Superior temporal gyrus (tissue), 1 donor: ENCODE data around the gene CRYBA4.

ENCODE experiments used
- DNase-seq: peaks from one replicate; pipeline ENCODE4 v3.0.0-alpha.2; 2016; ENCODE audit errors: extremely low spot score

The CRYBA4 gene

DNA sequence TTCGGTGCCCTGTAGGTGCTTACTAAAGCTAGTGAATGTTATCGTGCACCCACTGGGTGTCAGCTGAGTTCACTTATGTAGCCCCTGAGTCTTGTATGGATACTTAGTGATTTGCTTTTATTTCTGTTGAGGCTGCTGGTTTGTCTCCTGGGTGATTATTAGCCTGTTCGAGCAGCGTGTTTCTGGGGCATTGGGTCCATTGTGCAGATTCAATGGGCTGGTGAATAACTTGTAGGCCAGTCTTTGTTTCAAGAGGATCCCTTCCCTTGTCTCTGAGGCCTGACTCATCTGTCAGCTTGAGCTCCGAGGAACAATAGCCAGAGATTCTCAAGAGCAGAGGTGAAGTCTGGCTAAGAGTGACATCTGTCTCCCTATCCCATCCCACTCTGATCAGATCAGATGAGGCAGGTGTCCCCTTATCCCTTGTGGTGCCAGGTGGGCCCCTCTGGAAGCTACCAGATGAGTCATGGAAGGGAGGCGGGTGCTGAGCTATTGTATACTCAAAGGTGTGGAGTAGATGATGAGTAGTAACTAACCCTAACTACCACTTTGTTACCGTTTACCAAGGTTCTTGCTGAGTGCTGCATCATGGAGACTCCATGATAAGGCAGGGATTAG lies 39.3 kb downstream of the CRYBA4 start:
- no peak for DNase-seq

DNA sequence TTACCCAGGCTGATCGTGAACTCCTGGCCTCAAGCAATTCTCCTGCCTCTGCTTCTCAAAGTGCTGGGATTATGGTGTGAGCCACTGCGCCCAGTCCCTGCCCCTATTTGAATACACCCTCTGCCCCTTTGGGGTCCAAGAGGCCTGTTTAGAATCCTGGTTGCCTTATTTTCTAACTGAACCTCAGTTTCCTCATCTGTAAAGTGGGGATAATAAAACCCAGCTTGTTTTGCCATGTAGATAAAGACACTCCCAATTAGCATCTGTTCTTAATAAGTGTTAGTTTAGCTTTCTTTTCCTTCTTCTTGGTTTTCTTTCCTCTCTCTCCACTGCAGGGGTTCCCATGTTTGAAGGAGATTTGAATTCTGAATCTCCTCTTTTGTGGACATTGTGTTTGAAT lies 40.4 kb downstream of the CRYBA4 start:
- DNase-seq = no peak

DNA sequence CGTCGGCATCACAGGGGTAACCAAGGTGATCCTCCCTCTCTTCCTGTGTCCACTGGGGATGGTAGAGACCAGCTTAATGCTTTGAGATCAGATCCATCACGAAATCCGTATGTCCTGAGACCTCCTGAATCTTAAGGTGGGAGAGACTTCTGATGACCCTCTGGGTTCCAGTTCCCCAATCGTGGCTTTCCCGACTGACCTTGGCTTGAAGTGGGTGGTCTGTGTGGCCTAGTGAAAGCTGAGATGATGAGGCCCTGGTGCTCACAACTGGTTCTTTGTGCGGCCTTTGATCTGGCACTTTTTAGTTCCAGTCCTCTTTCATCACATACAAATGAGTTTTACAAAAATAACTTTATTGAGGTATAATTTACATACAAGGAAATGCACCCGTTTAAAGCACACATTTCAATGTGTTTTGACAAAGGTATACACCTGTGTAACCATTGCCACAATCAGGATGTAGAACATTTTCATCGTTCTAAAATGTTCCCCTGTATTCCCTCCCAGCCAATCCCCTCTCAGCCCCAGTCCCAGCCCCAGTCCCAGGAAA lies 41.7 kb downstream of the CRYBA4 start:
- no peak for DNase-seq

DNA sequence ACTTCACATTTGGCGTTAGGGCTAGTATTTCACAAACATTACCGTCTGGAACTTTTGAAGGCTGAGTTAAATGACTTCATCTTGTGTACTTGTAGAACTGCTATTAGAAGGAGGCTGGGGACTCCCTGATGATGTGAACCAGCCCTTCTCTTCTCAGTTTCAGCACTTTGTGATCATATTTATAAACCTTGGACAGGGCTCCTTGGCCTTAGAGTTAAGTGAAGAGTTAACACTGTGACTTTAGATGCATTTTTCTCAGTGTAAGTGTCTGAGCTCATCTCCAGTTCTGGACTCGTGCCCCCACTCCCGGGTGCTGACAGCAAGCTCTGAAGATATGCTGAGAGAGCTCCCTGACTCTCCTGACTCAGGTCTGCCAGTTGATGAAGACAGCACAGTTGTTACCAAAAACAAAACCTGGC lies 44.1 kb downstream of the CRYBA4 start:
- DNase-seq = no peak

DNA sequence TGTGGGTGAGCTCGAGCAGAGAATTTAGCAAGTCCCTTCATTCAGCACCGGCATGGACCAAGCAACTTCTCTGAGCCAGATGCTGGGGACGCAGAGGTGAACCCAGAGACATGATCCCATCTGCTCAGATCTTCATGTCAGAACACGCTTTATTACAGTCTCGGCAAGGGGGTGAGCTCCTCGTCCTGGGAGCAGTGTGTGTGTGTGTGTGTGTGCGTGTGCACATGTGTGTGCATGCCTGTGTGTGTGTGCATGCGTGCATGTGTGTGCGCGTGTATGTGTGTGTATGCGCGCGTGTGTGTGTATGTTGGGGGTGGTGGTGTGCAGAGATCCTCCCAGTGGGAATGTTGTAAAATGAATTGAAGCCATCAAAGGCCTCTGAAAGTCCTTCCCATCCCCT lies 45.4 kb downstream of the CRYBA4 start:
- DNase-seq = no peak

DNA sequence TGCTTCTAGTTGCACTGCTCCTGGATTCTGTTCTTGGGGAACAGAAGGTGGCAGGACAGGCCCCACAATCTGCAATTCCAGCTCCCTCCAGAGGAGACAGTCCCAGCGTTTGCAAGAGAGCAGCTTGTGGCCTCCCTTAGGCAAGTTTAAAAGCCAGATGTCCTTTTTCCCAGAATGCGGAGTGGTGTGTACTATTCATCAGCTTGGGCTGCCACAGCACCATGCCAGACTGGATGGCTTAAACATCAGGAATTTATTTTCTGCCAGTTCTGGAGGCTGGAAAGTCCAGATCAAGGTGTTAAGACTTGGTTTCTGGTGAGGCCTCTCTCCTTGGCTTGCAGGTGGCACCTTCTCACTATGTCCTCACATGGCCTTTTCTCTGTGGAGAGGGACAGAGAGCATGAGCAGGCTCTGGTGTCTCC lies 47.3 kb downstream of the CRYBA4 start:
- no peak for DNase-seq

DNA sequence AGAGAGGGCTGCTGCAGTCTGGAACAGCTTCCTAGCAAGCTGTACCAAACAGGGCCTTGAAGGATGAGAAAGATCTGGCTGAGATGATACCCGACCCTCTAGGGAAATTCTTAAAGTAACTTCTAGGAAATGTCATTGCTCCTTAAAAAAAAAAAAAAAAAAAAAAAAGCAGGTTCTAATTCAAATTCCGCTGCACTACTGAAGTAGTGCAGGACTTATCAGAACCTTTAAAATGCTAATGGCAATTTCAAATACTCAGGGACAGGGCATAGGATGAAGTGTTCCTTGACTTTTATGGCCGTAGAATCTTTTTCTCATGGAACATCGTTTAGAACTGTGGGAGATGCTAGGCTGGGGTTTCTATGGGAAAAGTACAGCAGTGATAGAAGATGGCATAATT lies 48.7 kb downstream of the CRYBA4 start:
- no peak for DNase-seq

DNA sequence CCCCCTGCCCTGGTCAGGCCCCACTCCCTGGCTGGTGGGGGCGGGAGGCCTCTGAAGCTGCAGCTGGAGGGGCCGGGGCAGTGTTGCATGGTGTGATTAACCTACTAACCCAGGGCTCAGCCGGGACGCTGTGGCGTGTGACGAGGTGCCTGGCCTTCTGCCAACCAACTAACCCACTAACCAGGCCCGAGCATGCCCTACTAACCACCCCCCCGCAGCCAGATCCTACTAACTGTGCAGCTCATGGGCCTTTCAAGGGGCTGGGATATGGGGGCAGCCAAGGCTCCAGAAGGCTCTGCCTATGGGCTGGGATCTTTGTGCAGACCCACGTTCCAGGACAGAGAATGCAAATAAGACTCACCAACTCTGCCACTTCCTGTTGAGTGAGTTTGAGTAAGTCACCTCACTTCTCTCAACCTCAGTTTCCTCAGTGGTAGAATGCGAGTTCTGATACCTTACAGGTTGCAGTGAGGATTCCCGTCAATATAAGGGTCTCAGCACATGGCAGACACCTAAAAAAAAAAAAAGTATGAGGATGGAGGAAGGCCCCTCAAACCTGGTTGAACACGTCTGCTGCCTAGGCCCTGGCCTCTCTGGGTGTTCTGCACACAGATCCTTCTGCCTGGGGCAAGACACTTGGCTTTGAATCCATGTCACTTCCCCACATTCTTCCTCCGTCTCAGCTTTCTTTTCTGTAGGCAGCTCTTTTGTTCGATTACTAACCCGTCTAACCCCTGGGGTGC lies 49.7 kb downstream of the CRYBA4 start:
- DNase-seq = no peak

DNA sequence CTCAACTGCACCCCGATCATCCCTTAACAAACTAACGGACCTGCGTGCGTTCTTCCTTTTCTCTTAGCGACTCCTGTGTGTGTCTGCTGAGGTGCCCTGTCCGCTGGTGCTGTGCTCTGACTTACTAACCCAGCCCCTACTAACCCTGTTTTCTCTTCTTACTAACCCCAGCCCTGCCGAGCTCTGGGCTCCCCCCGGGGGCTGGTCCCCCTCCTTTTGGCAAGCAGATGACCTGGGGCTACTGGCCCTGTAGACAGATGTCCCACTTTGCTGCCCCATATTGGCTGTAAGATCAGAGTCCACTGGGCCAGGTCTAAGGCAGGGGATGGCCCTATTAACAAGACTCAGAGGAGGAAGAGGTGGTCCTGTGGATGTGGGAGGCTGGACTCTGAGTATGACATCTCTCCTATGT lies 50.3 kb downstream of the CRYBA4 start:
- no peak for DNase-seq

DNA sequence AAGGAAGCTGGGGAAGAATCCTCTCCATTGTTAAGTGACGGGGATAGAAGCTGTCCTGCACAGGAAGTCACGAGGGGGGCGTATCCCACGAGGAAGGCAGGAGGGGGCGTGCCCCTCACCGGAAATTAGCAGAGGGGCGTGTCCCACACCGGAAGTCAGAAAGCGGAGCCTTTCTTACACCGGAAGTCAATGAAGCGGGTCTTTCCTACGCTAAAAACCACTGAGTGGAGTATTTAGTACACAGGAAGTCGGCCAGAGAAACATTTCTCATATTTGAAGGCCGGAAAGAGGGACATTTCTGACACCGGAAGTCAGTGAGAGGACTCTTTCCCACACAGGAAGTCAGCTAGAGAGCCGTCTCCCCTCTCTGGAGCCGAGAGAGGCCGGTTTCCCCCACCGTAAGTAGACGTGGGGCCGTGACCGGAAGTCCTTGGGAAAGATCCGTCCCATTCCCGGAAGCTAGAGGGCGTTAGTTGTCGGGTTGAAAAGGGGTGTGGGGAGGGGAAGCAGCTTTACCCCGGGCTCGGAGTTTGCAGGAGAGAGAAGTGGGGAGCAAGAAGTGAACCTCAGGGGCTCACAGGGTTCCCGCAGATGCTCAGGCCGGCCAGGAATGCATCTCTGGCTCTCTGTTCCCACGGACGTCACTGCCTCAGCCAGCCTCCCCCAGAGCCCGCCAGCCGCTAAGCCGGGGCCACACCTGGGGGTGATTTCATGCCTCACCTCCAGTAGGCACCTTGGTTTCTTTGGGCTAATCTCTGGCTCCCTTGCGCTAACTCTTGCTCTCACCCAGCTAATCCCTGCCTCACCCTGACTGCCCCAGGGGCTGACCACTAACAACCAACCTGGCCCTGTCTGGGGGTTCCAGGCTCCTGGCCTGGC lies 51.1 kb downstream of the CRYBA4 start:
- peak; percentile 95 for DNase-seq

DNA sequence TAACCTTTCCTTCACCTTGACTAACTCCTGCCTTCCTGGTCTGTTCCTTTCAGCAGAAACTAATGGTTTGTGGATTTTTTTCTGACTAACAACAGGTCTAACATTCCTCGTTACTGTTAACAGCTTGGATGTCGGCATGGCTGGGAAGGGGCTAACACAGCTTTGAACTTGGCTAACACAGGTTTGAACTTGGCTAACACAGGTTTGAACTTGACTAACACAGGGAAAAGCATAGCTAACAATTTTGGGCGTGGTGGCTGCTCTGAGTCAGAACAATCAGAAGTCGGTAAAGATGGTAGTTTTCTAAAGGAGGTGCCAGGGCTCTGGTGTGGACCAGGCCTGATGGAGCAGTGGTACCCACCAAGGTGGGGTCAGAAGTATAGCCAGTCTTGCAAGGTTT lies 51.7 kb downstream of the CRYBA4 start:
- no peak for DNase-seq

DNA sequence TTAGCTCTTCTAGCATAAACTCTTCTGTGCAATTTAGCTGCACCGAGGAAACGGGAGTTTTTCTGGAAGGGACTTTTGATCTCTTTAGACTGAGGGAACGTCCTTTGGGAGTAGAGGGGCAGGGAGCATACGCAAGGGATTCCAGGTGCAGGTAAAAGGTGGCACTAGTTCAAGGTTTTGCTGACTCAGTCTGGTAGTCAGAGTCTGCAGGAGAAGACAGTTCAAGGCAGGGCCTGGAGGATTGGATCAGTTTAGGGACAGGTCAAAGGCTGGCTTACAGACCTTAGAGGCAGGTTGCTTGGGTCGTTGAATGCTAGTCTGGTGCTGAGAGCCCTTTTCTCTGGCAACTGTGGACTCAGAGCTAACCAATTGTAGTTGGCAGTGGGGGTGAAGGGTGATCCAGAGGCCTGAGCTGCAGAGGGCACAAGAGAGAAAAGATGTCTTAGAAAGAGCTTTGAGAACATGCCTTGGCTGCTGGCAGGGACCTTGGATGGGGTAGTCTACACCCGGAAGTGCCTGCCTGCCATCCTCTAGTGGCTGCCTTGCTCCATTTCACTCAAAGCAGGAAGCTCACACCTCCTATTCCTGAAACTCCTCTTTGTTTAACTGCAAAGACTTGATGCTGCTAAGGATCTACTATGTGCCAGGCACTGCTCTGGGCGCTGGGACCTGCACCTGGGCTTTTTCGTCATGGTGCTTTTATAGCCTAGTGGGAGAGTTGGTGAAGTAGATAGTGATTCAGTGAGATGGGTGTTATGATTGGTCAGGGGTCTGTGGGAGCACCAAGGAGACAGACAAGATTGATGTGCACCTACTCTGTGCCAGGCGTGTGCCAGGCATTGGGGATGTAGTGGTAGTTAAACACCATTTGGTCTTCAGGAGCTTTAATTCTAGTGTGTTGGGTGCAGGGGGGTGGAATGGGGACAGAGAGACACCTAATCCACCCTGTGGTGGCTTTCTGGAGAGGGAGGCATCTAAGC lies 52.7 kb downstream of the CRYBA4 start:
- no peak for DNase-seq

DNA sequence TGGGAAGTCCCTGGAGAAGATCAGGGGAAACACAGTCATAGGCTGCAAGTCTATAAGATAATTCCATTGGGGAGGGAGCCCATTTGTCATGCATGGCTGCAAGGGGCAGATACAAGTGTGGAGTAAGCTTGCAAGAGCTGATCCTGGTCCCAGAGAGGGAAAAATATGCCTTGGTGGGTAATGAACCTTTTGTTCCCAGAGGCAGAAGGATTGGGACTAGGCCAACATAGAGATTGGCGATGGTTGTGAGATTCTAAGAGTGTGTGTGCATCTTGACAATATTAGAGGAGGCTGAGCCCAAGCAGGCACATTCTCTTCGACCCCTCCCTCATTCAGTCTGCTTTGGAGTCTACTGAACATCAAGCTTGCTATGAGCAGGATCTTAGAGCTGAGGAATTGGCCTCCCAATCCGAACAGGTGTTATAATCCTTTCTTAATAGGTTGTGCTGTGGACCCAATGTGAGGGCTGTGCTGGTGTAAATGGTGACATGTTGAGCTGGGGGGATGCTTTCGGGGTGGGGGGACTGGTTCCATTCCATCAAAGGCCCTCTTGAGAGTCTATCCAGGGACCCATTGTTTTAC lies 54.0 kb downstream of the CRYBA4 start:
- DNase-seq = no peak

DNA sequence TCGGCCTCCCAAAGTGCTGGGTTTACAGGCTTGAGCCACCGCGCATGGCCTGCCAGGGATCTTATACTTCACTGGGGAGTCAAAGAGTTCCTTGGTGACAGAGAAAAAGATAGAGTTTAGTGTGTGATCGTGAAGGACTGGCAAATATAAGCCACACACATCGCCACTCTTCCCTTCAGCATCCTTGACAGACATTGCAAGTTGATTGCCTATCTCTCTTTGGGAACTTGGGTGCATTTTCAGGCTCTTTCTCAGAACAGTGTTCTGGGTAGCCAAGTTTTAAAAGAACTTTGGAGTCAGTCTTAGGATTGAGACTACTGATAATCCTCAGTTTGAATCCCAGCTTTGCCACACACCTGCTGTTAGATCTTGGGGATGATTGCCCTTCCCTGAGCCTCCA lies 55.5 kb downstream of the CRYBA4 start:
- DNase-seq = no peak

DNA sequence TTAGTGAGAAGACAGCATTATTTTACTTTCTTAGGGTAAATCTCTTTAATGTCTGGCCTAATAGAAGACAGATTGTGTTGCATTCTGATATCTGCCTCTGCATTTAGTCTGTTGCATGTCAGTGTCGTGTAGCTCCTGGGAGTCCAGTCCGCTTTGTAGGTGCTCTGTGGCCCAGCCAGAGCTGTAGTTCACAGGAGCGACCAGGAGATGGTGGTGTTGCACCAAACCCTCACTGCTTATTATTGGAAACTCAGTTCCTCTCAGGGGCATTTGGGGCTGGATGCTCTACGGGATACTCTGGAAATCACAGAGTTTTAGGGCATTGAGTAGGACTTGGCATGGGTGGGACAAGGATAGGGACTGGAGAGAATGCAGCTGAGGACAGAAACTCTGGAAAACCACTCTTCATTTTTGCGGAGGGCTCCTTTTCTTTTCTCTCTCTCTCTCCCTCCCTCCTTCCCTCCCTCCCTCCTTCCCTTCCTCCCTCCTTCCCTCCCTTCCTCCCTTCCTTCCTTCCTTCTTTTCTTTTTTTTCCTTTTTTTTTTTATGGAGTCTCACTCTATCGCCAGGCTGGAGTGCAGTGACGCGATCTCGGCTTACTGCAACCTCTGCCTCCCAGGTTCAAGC lies 57.4 kb downstream of the CRYBA4 start:
- DNase-seq = peak; percentile 87
